ENCODE data around the gene MMP14. TPM values are rescaled to one million over a fixed set of nuclear protein-coding genes. Genes with fewer than 3 reads are reported as not detected.

Gene MMP14
- total RNA-seq, 4 donors from 2014 or later = 66.6 to 233 (median 172) TPM

DNA sequence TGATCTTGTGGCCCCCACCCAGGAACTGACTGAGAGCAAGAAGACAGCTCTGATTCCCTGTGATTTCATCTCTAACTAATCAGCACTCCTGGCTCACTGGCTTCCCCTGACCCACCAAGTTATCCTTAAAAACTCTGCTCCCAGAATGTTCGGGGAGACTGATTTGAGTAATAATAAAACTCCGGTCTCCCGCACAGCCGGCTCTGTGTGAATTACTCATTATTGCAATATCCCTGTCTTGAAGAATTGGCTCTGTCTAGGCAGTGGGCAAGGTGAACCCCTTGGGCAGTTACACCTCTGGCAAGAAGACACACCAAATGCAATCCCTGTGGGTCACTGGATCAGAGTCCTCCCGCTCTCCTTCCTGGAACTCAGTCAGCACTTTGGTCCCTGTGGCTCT is 42.4 kb upstream of the MMP14 start:
- intact Hi-C loops (cut with DNase I; ENCODE audit: low total_unique reads) = no loop called here
- H3K27me3 ChIP-seq = no peaks in the 10 kb centered on the region
- H3K9me3 ChIP-seq = no peaks in the 10 kb centered on the region
- H3K4me3 ChIP-seq = no peak overlapping the region
- H3K4me1 ChIP-seq = no peaks in the 10 kb centered on the region
- H3K27ac ChIP-seq = no peak overlapping the region
- TF ChIP-seq, protein P1, sequence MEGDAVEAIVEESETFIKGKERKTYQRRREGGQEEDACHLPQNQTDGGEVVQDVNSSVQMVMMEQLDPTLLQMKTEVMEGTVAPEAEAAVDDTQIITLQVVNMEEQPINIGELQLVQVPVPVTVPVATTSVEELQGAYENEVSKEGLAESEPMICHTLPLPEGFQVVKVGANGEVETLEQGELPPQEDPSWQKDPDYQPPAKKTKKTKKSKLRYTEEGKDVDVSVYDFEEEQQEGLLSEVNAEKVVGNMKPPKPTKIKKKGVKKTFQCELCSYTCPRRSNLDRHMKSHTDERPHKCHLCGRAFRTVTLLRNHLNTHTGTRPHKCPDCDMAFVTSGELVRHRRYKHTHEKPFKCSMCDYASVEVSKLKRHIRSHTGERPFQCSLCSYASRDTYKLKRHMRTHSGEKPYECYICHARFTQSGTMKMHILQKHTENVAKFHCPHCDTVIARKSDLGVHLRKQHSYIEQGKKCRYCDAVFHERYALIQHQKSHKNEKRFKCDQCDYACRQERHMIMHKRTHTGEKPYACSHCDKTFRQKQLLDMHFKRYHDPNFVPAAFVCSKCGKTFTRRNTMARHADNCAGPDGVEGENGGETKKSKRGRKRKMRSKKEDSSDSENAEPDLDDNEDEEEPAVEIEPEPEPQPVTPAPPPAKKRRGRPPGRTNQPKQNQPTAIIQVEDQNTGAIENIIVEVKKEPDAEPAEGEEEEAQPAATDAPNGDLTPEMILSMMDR (IDR thresholded peaks at IDR 0.05) = no peak
- no peak for TF ChIP-seq POLR2A (IDR thresholded peaks at IDR 0.05)
- DNase-seq = no peak
- no peaks in the 10 kb centered on the region for H3K36me3 ChIP-seq

DNA sequence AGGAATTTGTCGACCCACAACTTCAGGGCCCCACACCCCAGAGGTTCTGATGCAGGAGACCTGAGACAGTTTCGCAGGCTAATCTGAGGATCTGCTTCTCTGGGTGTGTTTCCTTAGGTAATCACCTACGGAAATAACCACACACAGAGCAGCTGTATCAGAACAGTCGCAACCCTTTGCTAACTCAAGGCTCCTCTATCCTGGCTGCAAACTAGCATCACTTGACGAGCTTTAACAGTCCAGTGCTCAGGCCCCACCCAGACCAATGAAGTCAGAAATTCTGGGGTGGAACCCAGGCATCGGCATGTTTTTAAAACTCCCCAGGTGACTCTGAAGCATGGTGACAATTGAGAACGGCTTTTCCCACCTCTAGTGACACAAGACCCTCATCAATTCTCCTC is 41.8 kb upstream of the MMP14 start:
- Histone ChIP-seq H3K27ac (no peak overlapping the region), H3K27me3 (no peaks in the 10 kb centered on the region), H3K9me3 (no peaks in the 10 kb centered on the region), H3K4me1 (no peaks in the 10 kb centered on the region), H3K4me3 (no peak overlapping the region), H3K36me3 (no peaks in the 10 kb centered on the region)
- intact Hi-C loops (cut with DNase I; ENCODE audit: low total_unique reads) = no loop called here
- TF ChIP-seq, protein P1 (IDR thresholded peaks at IDR 0.05) = no peak
- no peak for TF ChIP-seq POLR2A (IDR thresholded peaks at IDR 0.05)
- no peak for DNase-seq

DNA sequence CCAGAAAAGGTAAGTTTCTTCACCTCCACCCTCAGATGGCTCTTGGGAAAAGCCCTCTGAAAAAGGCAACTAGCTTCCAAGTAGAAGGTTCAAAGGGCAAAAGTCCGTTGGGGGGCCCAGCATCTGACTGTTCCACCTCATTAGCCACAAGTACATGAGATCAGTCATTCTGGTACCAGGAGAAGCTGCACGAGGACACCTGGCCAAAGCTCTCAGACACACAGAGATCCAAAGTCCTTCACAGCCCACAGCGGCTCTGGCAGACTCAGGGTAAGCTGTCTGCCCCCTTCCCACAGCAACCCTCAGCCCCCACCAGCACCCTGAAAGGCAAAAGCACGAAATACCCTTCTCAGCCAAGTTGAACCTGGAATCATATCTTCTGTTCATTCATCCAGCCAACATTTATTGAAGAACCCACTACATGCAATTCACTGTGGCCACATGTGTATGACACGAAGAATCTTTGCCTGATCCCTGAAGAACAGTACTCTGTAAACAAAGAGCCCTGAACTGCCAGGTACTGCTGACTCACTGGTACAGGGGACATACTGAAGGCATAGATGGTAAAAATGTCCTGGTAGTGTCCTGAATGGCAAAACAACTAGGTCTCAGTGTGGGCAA is 40.2 kb upstream of the MMP14 start:
- H3K27me3 ChIP-seq = no peaks in the 10 kb centered on the region
- H3K27ac ChIP-seq = no peak overlapping the region
- H3K4me3 ChIP-seq = no peak overlapping the region
- H3K4me1 ChIP-seq = no peaks in the 10 kb centered on the region
- TF ChIP-seq, protein P1 (IDR thresholded peaks at IDR 0.05) = no peak
- no peak for TF ChIP-seq POLR2A (IDR thresholded peaks at IDR 0.05)
- H3K36me3 ChIP-seq = no peaks in the 10 kb centered on the region
- no peak for DNase-seq
- no peaks in the 10 kb centered on the region for H3K9me3 ChIP-seq
- intact Hi-C loops (cut with DNase I; ENCODE audit: low total_unique reads) = no loop called here

DNA sequence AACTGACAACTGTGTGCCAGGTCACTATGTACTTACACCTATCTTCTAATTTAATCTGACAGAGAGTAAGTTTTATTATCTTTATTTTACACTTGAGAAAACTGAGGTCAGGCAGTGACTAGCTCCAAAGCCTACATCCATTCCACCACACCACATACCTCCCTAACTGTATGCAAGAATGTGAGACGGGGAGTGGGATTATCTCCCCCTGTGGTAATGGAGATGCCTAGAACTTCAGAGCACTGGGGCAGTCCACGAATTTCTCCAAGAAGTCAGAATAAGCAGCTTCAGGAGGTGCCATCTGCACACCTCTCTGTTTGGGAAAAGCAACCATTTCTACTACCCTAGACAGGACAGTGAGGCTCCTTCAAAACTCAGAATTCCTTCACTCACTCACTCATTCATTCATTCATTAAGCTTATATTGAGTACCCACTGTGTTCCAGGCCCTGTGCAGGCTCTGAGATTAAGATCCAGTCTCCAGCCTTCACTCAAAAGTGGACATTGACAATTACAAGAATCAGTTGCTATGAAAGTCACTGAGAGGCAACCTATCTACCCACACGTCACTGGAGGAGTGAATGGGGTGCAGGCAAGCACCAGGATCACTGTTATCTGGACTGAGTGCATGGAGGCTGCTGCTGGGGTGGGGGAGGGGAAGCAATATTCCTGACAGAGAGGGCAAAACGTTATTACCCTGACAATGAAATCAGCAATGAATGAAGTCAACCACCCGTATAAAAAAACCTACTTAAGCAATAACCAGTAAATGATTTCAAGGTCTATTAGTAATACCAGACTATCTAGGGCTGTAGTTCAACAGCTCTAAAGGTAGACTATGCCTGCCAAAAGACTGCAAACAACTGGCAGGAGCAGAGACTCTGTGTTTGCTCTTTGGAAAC is 39.1 kb upstream of the MMP14 start:
- no peaks in the 10 kb centered on the region for H3K4me1 ChIP-seq
- H3K27ac ChIP-seq = no peak overlapping the region
- H3K9me3 ChIP-seq = no peaks in the 10 kb centered on the region
- H3K36me3 ChIP-seq = no peaks in the 10 kb centered on the region
- intact Hi-C loops (cut with DNase I; ENCODE audit: low total_unique reads) = no loop called here
- H3K27me3 ChIP-seq = no peaks in the 10 kb centered on the region
- no peak for DNase-seq
- no peak overlapping the region for H3K4me3 ChIP-seq
- no peak for TF ChIP-seq POLR2A (IDR thresholded peaks at IDR 0.05)
- TF ChIP-seq, protein P1 (IDR thresholded peaks at IDR 0.05) = no peak

DNA sequence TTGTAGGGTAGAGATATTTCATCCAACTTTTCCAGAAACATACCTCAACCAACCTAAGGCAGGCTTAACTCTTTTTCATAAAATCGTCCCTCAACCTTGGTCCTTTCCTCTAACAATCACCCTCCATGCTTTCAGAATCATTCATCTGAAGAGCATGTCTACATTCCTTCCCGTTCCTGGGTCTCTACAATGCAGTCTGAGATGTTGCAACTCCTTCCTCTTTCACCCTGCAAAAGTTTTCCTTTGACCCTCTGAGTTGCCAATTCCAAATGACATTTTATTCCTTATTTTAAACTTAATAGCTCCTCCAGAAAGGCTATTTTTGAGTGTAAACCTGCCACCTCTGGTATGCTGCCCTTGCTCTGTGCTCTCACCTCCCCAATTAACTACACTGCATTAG is 37.9 kb upstream of the MMP14 start:
- intact Hi-C loops (cut with DNase I; ENCODE audit: low total_unique reads) = no loop called here
- H3K36me3 ChIP-seq = no peaks in the 10 kb centered on the region
- no peak for DNase-seq

More for the DNA sequence above, 37.9 kb upstream of the MMP14 start:
- H3K27me3 ChIP-seq = no peaks in the 10 kb centered on the region
- no peak overlapping the region for H3K27ac ChIP-seq
- TF ChIP-seq, protein P1 (IDR thresholded peaks at IDR 0.05) = no peak
- no peak for TF ChIP-seq POLR2A (IDR thresholded peaks at IDR 0.05)
- no peaks in the 10 kb centered on the region for H3K4me1 ChIP-seq
- H3K9me3 ChIP-seq = no peaks in the 10 kb centered on the region
- H3K4me3 ChIP-seq = no peak overlapping the region
